ENCODE results near the gene KIRREL3.

Gene KIRREL3

GRCh38 chr11:126440276-126440675 is 560.3 kb downstream of the KIRREL3 start:
- no peak for TF ChIP-seq CTCF (conservative IDR thresholded peaks at IDR 0.05)
- no peak overlapping the region for H3K27ac ChIP-seq

DNA sequence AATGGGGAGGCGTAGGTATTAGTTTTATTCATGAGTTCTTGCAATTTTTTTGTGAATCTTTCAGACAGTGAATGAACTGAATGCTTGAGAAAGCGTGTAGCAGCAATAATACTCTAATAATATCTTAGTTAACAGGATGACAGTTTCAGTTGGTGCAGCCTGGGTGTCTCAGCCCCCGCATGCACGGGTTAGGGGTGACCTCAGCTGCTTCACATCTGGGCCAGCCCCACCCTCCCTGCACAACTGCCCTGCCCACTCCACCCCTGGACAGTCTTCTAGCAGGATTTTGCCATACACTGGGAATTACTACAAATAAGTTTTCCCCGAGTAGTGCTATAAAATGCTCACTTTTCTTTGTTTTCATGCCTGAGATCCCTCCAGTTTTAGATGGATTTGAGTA is 561.9 kb downstream of the KIRREL3 start:
- no peak overlapping the region for H3K27ac ChIP-seq
- no peak for TF ChIP-seq CTCF (conservative IDR thresholded peaks at IDR 0.05)

DNA sequence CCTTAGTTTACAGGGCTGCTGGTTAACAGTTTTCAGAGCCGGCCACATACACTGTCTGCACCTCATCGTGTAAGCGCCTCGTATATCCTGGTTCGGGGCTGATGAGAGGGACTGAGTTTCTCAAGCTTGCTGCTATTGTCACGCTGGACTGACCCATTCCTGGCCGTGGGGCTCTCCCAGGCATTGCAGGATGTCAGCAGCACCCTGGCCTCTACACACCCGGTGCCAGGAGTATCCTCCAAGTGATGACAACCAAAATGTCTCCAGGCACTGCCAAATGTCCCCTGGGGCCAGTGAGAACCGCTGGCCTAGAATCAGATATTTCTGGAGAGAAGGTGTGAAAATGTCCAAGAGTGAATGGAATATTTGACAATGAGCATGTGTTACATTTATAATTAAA is 562.3 kb downstream of the KIRREL3 start:
- no peak for TF ChIP-seq CTCF (conservative IDR thresholded peaks at IDR 0.05)
- H3K27ac ChIP-seq, result no peak overlapping the region

DNA sequence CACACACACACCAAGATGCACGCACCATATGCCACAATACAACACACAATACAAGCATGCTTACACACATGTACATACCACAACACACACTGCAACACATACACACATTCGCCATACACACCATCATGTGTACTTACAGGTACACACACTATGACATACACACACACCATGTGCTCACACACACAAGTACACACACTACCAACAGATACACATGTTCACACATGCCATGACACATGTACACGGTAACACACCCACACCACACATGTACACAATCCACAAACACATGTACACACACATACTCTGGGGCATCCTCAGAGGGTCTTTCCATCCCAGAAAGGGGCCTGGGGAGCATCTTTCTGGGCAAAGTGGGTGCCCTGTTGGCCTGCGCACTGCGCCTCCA is 562.8 kb downstream of the KIRREL3 start:
- TF ChIP-seq CTCF (conservative IDR thresholded peaks at IDR 0.05), result no peak
- H3K27ac ChIP-seq, result no peak overlapping the region

DNA sequence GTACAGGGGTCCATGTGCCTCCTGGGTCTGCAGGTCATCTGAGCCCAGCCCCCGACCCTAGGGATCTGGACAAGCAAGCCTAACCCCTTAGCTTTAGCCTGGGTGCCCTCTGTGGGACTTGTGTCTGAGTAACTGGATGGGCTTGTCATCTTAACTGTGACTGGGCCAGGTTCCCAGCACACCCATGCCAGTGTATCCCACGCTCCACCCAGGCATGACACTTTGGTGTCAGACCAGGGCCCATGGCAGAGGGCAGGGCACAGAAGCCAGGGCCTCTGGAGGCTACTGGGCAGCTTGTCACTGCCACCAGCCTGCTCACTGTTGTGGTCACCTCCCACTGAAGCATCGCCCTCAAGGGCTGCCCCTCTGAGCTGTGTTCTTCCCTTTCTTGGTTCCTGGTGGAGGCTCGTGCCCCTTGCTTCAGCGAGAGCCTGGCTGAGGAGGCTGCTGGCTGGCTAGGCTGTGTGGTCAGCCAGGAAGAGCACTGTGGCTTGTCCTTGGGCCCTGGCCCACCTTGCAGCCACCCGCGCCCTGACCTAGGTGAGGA is 564.3 kb downstream of the KIRREL3 start:
- H3K27ac ChIP-seq, result no peak overlapping the region
- no peak for TF ChIP-seq CTCF (conservative IDR thresholded peaks at IDR 0.05)

DNA sequence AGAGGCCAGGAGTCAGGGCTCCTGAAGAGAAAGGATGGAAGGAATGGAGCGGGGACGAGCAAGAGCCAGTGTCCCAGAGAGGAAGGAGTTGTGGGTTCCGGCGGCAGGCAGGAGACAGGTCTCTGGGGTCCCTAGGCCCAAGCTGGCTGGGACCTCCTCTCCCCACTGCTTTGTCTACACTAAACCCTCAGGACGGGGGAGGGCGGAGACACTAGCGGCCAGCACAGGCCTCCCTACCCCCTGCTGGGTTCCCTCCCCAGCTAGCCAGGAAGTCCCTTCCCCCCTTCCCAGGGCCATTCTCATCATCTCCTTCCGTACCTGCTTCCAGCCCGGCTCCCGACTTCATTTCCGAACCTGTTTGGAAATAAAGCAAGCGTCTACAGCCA is 565.6 kb downstream of the KIRREL3 start:
- no peak for TF ChIP-seq CTCF (conservative IDR thresholded peaks at IDR 0.05)
- H3K27ac ChIP-seq, result no peak overlapping the region

GRCh38 chr11:126433989-126434949 is 566.3 kb downstream of the KIRREL3 start:
- TF ChIP-seq CTCF (conservative IDR thresholded peaks at IDR 0.05), result no peak
- H3K27ac ChIP-seq, result no peak overlapping the region
